Anterior cingulate cortex (tissue), 58 donors: ENCODE data around the gene IRF7.

Experiments
- DNase-seq, 58 donors: peaks; one replicate each; lab custom pipeline; 2025; lab: John Stamatoyannopoulos, UW

Gene IRF7

GRCh38 chr11:623349-623869 is 7.7 kb upstream of the IRF7 start:
- DNase-seq = no peak

GRCh38 chr11:621838-622237 is 6.1 kb upstream of the IRF7 start:
- no peak for DNase-seq

GRCh38 chr11:620935-621814 is 5.4 kb upstream of the IRF7 start:
- no peak for DNase-seq

GRCh38 chr11:620201-620600 is 4.5 kb upstream of the IRF7 start:
- no peak for DNase-seq

GRCh38 chr11:619628-620050 is 3.9 kb upstream of the IRF7 start:
- no peak for DNase-seq

GRCh38 chr11:618856-619627 is 3.3 kb upstream of the IRF7 start:
- no peak for DNase-seq

- no peak for DNase-seq
Observed at GRCh38 chr11:617912-618682, 2.3 kb upstream of the IRF7 start.

- no peak for DNase-seq
Observed at GRCh38 chr11:617199-617911, 1.6 kb upstream of the IRF7 start.

GRCh38 chr11:616320-617198 is 809 bp upstream of the IRF7 start:
- DNase-seq = no peak

GRCh38 chr11:614623-615503 is 887 bp downstream of the IRF7 start:
- DNase-seq = no peak

GRCh38 chr11:614021-614622 is 1.6 kb downstream of the IRF7 start:
- no peak for DNase-seq

- DNase-seq = peak in 8 of 58 donors; percentile 26 to 57 (median 33)
Observed at GRCh38 chr11:613369-613968, 2.3 kb downstream of the IRF7 start.

GRCh38 chr11:612961-613300 is 2.8 kb downstream of the IRF7 start:
- DNase-seq = no peak

- DNase-seq = no peak
Observed at GRCh38 chr11:612201-612960, 3.4 kb downstream of the IRF7 start.

- DNase-seq = no peak
Observed at GRCh38 chr11:611001-611996, 4.5 kb downstream of the IRF7 start.
